ENCODE data around the gene TRMT5. TPM values are rescaled to one million over a fixed set of nuclear protein-coding genes. Genes with fewer than 3 reads are reported as not detected.

Gene TRMT5
- total and polyA plus RNA-seq, 10 of the 15 experiments (the other 5 are each of a cell fraction or from before 2014, with no cell fraction given): 6.6 to 13.1 (median 9.4) TPM

- TF ChIP-seq, protein P1, sequence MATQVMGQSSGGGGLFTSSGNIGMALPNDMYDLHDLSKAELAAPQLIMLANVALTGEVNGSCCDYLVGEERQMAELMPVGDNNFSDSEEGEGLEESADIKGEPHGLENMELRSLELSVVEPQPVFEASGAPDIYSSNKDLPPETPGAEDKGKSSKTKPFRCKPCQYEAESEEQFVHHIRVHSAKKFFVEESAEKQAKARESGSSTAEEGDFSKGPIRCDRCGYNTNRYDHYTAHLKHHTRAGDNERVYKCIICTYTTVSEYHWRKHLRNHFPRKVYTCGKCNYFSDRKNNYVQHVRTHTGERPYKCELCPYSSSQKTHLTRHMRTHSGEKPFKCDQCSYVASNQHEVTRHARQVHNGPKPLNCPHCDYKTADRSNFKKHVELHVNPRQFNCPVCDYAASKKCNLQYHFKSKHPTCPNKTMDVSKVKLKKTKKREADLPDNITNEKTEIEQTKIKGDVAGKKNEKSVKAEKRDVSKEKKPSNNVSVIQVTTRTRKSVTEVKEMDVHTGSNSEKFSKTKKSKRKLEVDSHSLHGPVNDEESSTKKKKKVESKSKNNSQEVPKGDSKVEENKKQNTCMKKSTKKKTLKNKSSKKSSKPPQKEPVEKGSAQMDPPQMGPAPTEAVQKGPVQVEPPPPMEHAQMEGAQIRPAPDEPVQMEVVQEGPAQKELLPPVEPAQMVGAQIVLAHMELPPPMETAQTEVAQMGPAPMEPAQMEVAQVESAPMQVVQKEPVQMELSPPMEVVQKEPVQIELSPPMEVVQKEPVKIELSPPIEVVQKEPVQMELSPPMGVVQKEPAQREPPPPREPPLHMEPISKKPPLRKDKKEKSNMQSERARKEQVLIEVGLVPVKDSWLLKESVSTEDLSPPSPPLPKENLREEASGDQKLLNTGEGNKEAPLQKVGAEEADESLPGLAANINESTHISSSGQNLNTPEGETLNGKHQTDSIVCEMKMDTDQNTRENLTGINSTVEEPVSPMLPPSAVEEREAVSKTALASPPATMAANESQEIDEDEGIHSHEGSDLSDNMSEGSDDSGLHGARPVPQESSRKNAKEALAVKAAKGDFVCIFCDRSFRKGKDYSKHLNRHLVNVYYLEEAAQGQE (IDR thresholded peaks at IDR 0.05; ENCODE audit: low read depth, low read length): no peak
- TF ChIP-seq, protein P2, sequence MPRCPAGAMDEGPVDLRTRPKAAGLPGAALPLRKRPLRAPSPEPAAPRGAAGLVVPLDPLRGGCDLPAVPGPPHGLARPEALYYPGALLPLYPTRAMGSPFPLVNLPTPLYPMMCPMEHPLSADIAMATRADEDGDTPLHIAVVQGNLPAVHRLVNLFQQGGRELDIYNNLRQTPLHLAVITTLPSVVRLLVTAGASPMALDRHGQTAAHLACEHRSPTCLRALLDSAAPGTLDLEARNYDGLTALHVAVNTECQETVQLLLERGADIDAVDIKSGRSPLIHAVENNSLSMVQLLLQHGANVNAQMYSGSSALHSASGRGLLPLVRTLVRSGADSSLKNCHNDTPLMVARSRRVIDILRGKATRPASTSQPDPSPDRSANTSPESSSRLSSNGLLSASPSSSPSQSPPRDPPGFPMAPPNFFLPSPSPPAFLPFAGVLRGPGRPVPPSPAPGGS (IDR thresholded peaks at IDR 0.05; ENCODE audit: borderline replicate concordance, insufficient read depth, low read depth, low read length, poor library complexity, severe bottlenecking): no peak
- TF ChIP-seq MTA3 (IDR thresholded peaks at IDR 0.05; ENCODE audit: borderline replicate concordance, low read length): no peak
- TF ChIP-seq CREM (IDR thresholded peaks at IDR 0.05; ENCODE audit: low read depth): no peak
- TF ChIP-seq BRCA1 (IDR thresholded peaks at IDR 0.05; ENCODE audit: low read depth, low read length): no peak
These were observed 8.7 kb upstream of the TRMT5 start (continued) for GRCh38 chr14:60989599-60989998.

- CTCF ChIA-PET: interaction anchor here (1.2 to 1.8 kb wide), 2 partner anchors 171 to 329 kb away, joined by 3 to 4 read pairs; no protein-coding TSS in a partner anchor
- ATAC-seq: no peak
- RAD21 ChIA-PET (ENCODE audit: unreplicated experiment): no interaction called here
- SMC1A ChIA-PET (ENCODE audit: uncharacterized antibody, unreplicated experiment): interaction anchor here (0.6 to 1.4 kb wide), 3 partner anchors 8 to 586 kb away, joined by 3 read pairs; no protein-coding TSS in a partner anchor
- no peaks in the 10 kb centered on the region for H3K27me3 ChIP-seq (replicated peaks in 1 of 2; ENCODE audit: control insufficient read depth in 2 of 2, insufficient read depth in 2 of 2, low read length in 1 of 2)
- no peak overlapping the region for H2AFZ ChIP-seq (ENCODE audit: control insufficient read depth, low read depth, low read length)
- no TSS peak for BruUV-seq (replicated peaks)
- DNase-seq (ENCODE audit: low read depth, low spot score): no peak
- intact Hi-C loops (cut with micrococcal nuclease; ENCODE audit: unreplicated experiment) (no loop called here), in situ Hi-C loops (cut with MboI) (no loop called here)
- H3K9ac ChIP-seq (ENCODE audit: control insufficient read depth, insufficient read depth, low read length): no peak overlapping the region
- no peaks in the 10 kb centered on the region for H3K9me3 ChIP-seq (replicated peaks; ENCODE audit: control insufficient read depth, insufficient read depth, low read length)
- 94% methylated on average over 2 of the region's 2 CpGs for WGBS (ENCODE audit: insufficient coverage, insufficient replicate concordance, low lambda C conversion rate, missing lambda C conversion rate)
- no peak for TF ChIP-seq ETV6 (conservative IDR thresholded peaks at IDR 0.05 in 1 of 2, IDR thresholded peaks at IDR 0.05 in 1 of 2; ENCODE audit: borderline replicate concordance in 1 of 2, low read depth in 1 of 2)
- TF ChIP-seq RB1 (IDR thresholded peaks at IDR 0.05; ENCODE audit: borderline replicate concordance): no peak
- no peak for TF ChIP-seq DPF2 (IDR thresholded peaks at IDR 0.05)
- no peak for TF ChIP-seq SRF (IDR thresholded peaks at IDR 0.05; ENCODE audit: low read depth in 2 of 2, low read length in 2 of 2)
- no peak for TF ChIP-seq FOS (IDR thresholded peaks at IDR 0.05; ENCODE audit: borderline replicate concordance, extremely low read depth, insufficient read length)
- TF ChIP-seq, protein P1 (IDR thresholded peaks at IDR 0.05; ENCODE audit: low read depth, low read length): no peak
- H3K36me3 ChIP-seq (ENCODE audit: control insufficient read depth in 2 of 2, insufficient read depth in 2 of 2, low read length in 1 of 2): no peaks in the 10 kb centered on the region
- no peak overlapping the region for H3K4me3 ChIP-seq
- H3K4me2 ChIP-seq (ENCODE audit: control insufficient read depth, insufficient read depth): no peak overlapping the region
- 0 out of 2 replicates have a peak, but pooled peaks cover 3% of the 10 kb centered on the region for H3K4me1 ChIP-seq (ENCODE audit: control insufficient read depth, insufficient read depth, low read length)
- peaks cover 2% of the 10 kb centered on the region; the same call in 1 of the 2 replicates for H3K79me2 ChIP-seq (ENCODE audit: control insufficient read depth, insufficient read depth, low read length)
- FAIRE-seq: no peak
- POLR2A ChIA-PET: no interaction called here
- H3K27ac ChIP-seq (ENCODE audit: control insufficient read depth, insufficient read depth): no peak overlapping the region
- H4K20me1 ChIP-seq (ENCODE audit: control insufficient read depth, insufficient read depth): no peaks in the 10 kb centered on the region
These were observed 5.6 kb upstream of the TRMT5 start for GRCh38 chr14:60986500-60986899.

Data from GM12878 (cell line).